Hepatocyte (in vitro differentiated cells): ENCODE data around the gene MAD2L2. TPM values are rescaled to one million over a fixed set of nuclear protein-coding genes. Genes with fewer than 3 reads are reported as not detected.

Source experiments
- DNase-seq: peaks from one replicate; pipeline ENCODE4 v3.0.0-alpha.2; 2016; ENCODE audit warnings: low spot score
- H2AFZ ChIP-seq: fragments of 200-600 bp; sonication (generic); 2 replicates; pipeline ENCODE4 v1.6.0; 2016; ENCODE audit warnings: antibody characterized with exemption, mild to moderate bottlenecking
- H3K27ac ChIP-seq: fragments of 200-600 bp; sonication (generic); 2 replicates; pipeline ENCODE4 v1.5.1; 2016; ENCODE audit warnings: mild to moderate bottlenecking
- H3K27me3 ChIP-seq: fragments of 200-600 bp; sonication (generic); 2 replicates; pipeline ENCODE4 v1.6.1; 2016
- H3K36me3 ChIP-seq: fragments of 200-600 bp; sonication (generic); replicated peaks from 2 replicates; pipeline ENCODE4 v1.5.1; 2016; ENCODE audit warnings: low read depth; ENCODE audit not compliant: insufficient read depth
- H3K4me1 ChIP-seq: fragments of 200-600 bp; sonication (generic); 2 replicates; pipeline ENCODE4 v1.5.1; 2016; ENCODE audit warnings: mild to moderate bottlenecking, moderate library complexity; ENCODE audit not compliant: insufficient read depth
- H3K4me2 ChIP-seq: fragments of 200-600 bp; sonication (generic); 2 replicates; pipeline ENCODE4 v1.6.0; 2016
- H3K4me3 ChIP-seq: fragments of 200-600 bp; sonication (generic); 2 replicates; pipeline ENCODE4 v1.5.1; 2016; ENCODE audit warnings: mild to moderate bottlenecking
- H3K79me2 ChIP-seq: fragments of 200-600 bp; sonication (generic); 2 replicates; pipeline ENCODE4 v1.6.0; 2017; ENCODE audit warnings: mild to moderate bottlenecking
- H3K9me2 ChIP-seq: fragments of 200-600 bp; sonication (generic); replicated peaks from 2 replicates; pipeline ENCODE4 v1.6.0; 2017; ENCODE audit warnings: mild to moderate bottlenecking; ENCODE audit not compliant: insufficient read depth
- H3K9me3 ChIP-seq: fragments of 200-600 bp; sonication (generic); 2 replicates; pipeline ENCODE4 v1.5.1; 2016; ENCODE audit warnings: low read depth, mild to moderate bottlenecking
- H4K20me1 ChIP-seq: fragments of 200-600 bp; sonication (generic); 2 replicates; pipeline ENCODE4 v1.6.0; 2016; ENCODE audit warnings: mild to moderate bottlenecking; ENCODE audit not compliant: insufficient read depth, poor library complexity, severe bottlenecking
- CTCF ChIP-seq: fragments of 200-600 bp; sonication (generic); IDR thresholded peaks from 2 replicates; pipeline ENCODE4 v1.5.1; 2016; ENCODE audit warnings: antibody characterized with exemption, mild to moderate bottlenecking; ENCODE audit not compliant: poor library complexity
- EZH2 ChIP-seq: fragments of 200-600 bp; sonication (generic); IDR thresholded peaks from 2 replicates; pipeline ENCODE4 v1.6.1; 2016; ENCODE audit warnings: antibody characterized with exemption, mild to moderate bottlenecking, borderline replicate concordance
- EZH2phosphoT487 ChIP-seq: fragments of 200-600 bp; sonication (generic); IDR thresholded peaks from one replicate; pipeline ENCODE4 v1.6.1; 2018; ENCODE audit warnings: antibody characterized with exemption, mild to moderate bottlenecking, low read depth, moderate library complexity; ENCODE audit not compliant: unreplicated experiment, severe bottlenecking
- WGBS: methylation state at CpG from one replicate; pipeline ENCODE4 v1.1.6; 2016; ENCODE audit warnings: low lambda C conversion rate; ENCODE audit errors: missing lambda C conversion rate; 5-methylcytosine and 5-hydroxymethylcytosine counted together
- polyA plus RNA-seq: library from polyadenylated mRNA; unstranded; fragments of >200 nt; fragmentation: Nextera tagmentation; extraction: Ambion mirVana; gene quantifications from 2 replicates; pipeline ENCODE4 v1.2.1, GENCODE V29; 2016
- total RNA-seq: library from RNA; depleted of rRNA; stranded (reverse); fragments of >200 nt; gene quantifications from 2 replicates; pipeline ENCODE4 v1.2.3, GENCODE V29; 2014

The MAD2L2 gene
- total and polyA plus RNA-seq, 2 experiments from 2014 or later: 40.6 to 63.2 TPM

- peak overlapping the region; percentile 95 for H3K4me2 ChIP-seq
- no peak overlapping the region for H3K27ac ChIP-seq
- H3K36me3 ChIP-seq: no peaks in the 10 kb centered on the region
- WGBS: 2% methylated on average over 58 of the region's 64 CpGs
- H3K27me3 ChIP-seq: peaks cover 51% of the 10 kb centered on the region
- peak overlapping the region; percentile 60 for H2AFZ ChIP-seq
- no peaks in the 10 kb centered on the region for H3K9me3 ChIP-seq
- no peaks in the 10 kb centered on the region for H3K79me2 ChIP-seq
- H4K20me1 ChIP-seq: no peaks in the 10 kb centered on the region
- peak overlapping the region; percentile 42 for H3K4me3 ChIP-seq
- TF ChIP-seq CTCF (peak; percentile 21), EZH2 (no peak), EZH2phosphoT487 (no peak)
- peaks cover 6% of the 10 kb centered on the region for H3K4me1 ChIP-seq
- no peaks in the 10 kb centered on the region for H3K9me2 ChIP-seq
- peak; percentile 72 for DNase-seq
These were observed 9.7 kb upstream of the MAD2L2 start for GRCh38 chr1:11690397-11691301.

GRCh38 chr1:11688506-11688905, 7.6 kb upstream of the MAD2L2 start:
- H2AFZ ChIP-seq: no peak overlapping the region
- peaks cover 6% of the 10 kb centered on the region for H3K4me1 ChIP-seq
- WGBS: 95% methylated on average over 4 of the region's 4 CpGs
- TF ChIP-seq EZH2: no peak
- TF ChIP-seq CTCF: no peak
- no peak overlapping the region for H3K4me2 ChIP-seq
- H3K36me3 ChIP-seq: no peaks in the 10 kb centered on the region
- H3K9me2 ChIP-seq: no peaks in the 10 kb centered on the region
- peaks cover 41% of the 10 kb centered on the region for H3K27me3 ChIP-seq
- no peak for DNase-seq
- H3K4me3 ChIP-seq: no peak overlapping the region
- no peaks in the 10 kb centered on the region for H4K20me1 ChIP-seq
- H3K27ac ChIP-seq: no peak overlapping the region
- H3K79me2 ChIP-seq: no peaks in the 10 kb centered on the region
- no peaks in the 10 kb centered on the region for H3K9me3 ChIP-seq

- Histone ChIP-seq H3K9me2 (no peaks in the 10 kb centered on the region), H3K4me3 (no peak overlapping the region), H3K4me1 (peaks cover 13% of the 10 kb centered on the region), H4K20me1 (no peaks in the 10 kb centered on the region), H3K27ac (no peak overlapping the region), H3K36me3 (no peaks in the 10 kb centered on the region), H3K27me3 (peaks cover 20% of the 10 kb centered on the region), H2AFZ (no peak overlapping the region), H3K79me2 (no peaks in the 10 kb centered on the region), H3K9me3 (no peaks in the 10 kb centered on the region), H3K4me2 (no peak overlapping the region)
- no peak for TF ChIP-seq CTCF
- no peak for DNase-seq
- 96% methylated on average over 7 of the region's 7 CpGs for WGBS
These were observed 4.3 kb upstream of the MAD2L2 start for GRCh38 chr1:11685210-11685752.
